GM12878 (cell line): ENCODE results near the gene ATF6.

Experiments
- ASH2L ChIP-seq: fragments of 300-600, 200-600 bp; sonication (generic); IDR thresholded peaks from 2 replicates; pipeline ENCODE4 v1.6.1; 2017; ENCODE audit warnings: low read depth, mild to moderate bottlenecking, borderline replicate concordance
- E2F4 ChIP-seq: IDR thresholded peaks from 2 replicates; pipeline ENCODE4 v1.6.1; 2012; ENCODE audit warnings: low read depth, low read length, improper control_type of control experiment
- RBBP5 ChIP-seq: fragments of 200-600 bp; sonication (generic); conservative IDR thresholded peaks from 2 replicates; pipeline ENCODE4 v1.6.1; 2016
- RCOR1 ChIP-seq: conservative IDR thresholded peaks from 2 replicates; pipeline ENCODE4 v1.6.1; 2012; ENCODE audit warnings: low read depth, low read length, improper control_type of control experiment
- ZNF384 ChIP-seq: IDR thresholded peaks from 2 replicates; pipeline ENCODE4 v1.6.1; 2012; ENCODE audit warnings: low read depth, mild to moderate bottlenecking, low read length, improper control_type of control experiment, borderline replicate concordance

GRCh38 chr1:161868832-161869231 is 102.7 kb downstream of the ATF6 start:
- TF ChIP-seq RCOR1 (no peak), ASH2L (no peak), RBBP5 (no peak), E2F4 (no peak), ZNF384 (no peak)
